NB4 (cell line): ENCODE results near the gene IGF2BP3.

ENCODE experiments used
- MAX ChIP-seq: IDR thresholded peaks from 2 replicates; pipeline ENCODE4 v1.6.1; 2011; ENCODE audit warnings: low read depth, low read length
- POLR2A ChIP-seq: IDR thresholded peaks from 2 replicates; pipeline ENCODE4 v1.6.1; 2011; ENCODE audit warnings: mild to moderate bottlenecking; ENCODE audit not compliant: insufficient read length; ENCODE audit errors: extremely low read depth
- TF ChIP-seq, protein P1 (sequence below): IDR thresholded peaks from one replicate; pipeline ENCODE4 v1.5.1; 2012; ENCODE audit warnings: low read depth, low read length

GRCh38 chr7:23268167-23268566 is 202.1 kb downstream of the IGF2BP3 start:
- TF ChIP-seq, protein P1, sequence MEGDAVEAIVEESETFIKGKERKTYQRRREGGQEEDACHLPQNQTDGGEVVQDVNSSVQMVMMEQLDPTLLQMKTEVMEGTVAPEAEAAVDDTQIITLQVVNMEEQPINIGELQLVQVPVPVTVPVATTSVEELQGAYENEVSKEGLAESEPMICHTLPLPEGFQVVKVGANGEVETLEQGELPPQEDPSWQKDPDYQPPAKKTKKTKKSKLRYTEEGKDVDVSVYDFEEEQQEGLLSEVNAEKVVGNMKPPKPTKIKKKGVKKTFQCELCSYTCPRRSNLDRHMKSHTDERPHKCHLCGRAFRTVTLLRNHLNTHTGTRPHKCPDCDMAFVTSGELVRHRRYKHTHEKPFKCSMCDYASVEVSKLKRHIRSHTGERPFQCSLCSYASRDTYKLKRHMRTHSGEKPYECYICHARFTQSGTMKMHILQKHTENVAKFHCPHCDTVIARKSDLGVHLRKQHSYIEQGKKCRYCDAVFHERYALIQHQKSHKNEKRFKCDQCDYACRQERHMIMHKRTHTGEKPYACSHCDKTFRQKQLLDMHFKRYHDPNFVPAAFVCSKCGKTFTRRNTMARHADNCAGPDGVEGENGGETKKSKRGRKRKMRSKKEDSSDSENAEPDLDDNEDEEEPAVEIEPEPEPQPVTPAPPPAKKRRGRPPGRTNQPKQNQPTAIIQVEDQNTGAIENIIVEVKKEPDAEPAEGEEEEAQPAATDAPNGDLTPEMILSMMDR, result no peak
- TF ChIP-seq MAX, result no peak
- TF ChIP-seq POLR2A, result no peak
